ENCODE data around the gene SLF2.
A peak's percentile ranks its signal among the peaks of the same experiment; 100 is the strongest.
"Not testable (repeated sequence)": the region's sequence is repeated elsewhere in the genome, so short reads cannot be mapped to it uniquely, and the experiment has no call there.

SLF2 gene

GRCh38 chr10:100968062-100968736 lies 55.4 kb downstream of the SLF2 start:
- Mint-ChIP-seq H3K4me1 (peaks cover 21% of the 10 kb centered on the region), H3K9me3 (no peaks in the 10 kb centered on the region), H3K36me3 (peaks cover 7% of the 10 kb centered on the region), H3K27me3 (no peaks in the 10 kb centered on the region), H3K4me3 (peak overlapping the region; percentile 53), H3K27ac (no peak overlapping the region)
- no peak for ATAC-seq (ENCODE audit: low read depth)
- no peak for DNase-seq (ENCODE audit: low spot score in 2 of 2)

- Mint-ChIP-seq H3K36me3 (peaks cover 7% of the 10 kb centered on the region), H3K4me1 (peaks cover 21% of the 10 kb centered on the region), H3K4me3 (peak overlapping the region; percentile 77), H3K9me3 (no peaks in the 10 kb centered on the region), H3K27me3 (no peaks in the 10 kb centered on the region), H3K27ac (no peak overlapping the region)
- no peak for ATAC-seq (ENCODE audit: low read depth)
- DNase-seq (ENCODE audit: low spot score in 2 of 2) = no peak
Measured at GRCh38 chr10:100968863-100969186, 56.1 kb downstream of the SLF2 start.

- DNase-seq (ENCODE audit: low spot score in 2 of 2) = peak; percentile 49 to 68
- Mint-ChIP-seq H3K4me3 (peak within 1 kb of the TSS; percentile 77), H3K9me3 (no peaks in the 10 kb centered on the region), H3K27me3 (no peaks in the 10 kb centered on the region), H3K36me3 (peaks cover 7% of the 10 kb centered on the region), H3K27ac (no peak within 1 kb of the TSS), H3K4me1 (peaks cover 21% of the 10 kb centered on the region)
- peak; percentile 85 for ATAC-seq (ENCODE audit: low read depth)
Measured at GRCh38 chr10:100969187-100970075, 56.7 kb downstream of the SLF2 start, which contains the start of gene SEMA4G. TSS of gene SEMA4G (plus strand) at chr10:100969504. CDS start at chr10:100972913, 3,409 bp downstream.

GRCh38 chr10:100970076-100970913 lies 57.5 kb downstream of the SLF2 start:
- H3K27ac Mint-ChIP-seq = no peak overlapping the region

GRCh38 chr10:100970914-100971811 lies 58.4 kb downstream of the SLF2 start:
- H3K4me3 Mint-ChIP-seq = peak overlapping the region; percentile 77
- ATAC-seq (ENCODE audit: low read depth) (no peak), DNase-seq (ENCODE audit: low spot score in 2 of 2) (no peak)
- no peaks in the 10 kb centered on the region for H3K9me3 Mint-ChIP-seq
- no peaks in the 10 kb centered on the region for H3K36me3 Mint-ChIP-seq
- no peaks in the 10 kb centered on the region for H3K27me3 Mint-ChIP-seq
- H3K27ac Mint-ChIP-seq = no peak overlapping the region
- peaks cover 21% of the 10 kb centered on the region for H3K4me1 Mint-ChIP-seq

More at GRCh38 chr10:100970076-100970913, 57.5 kb downstream of the SLF2 start:
- ATAC-seq (ENCODE audit: low read depth) = peak; percentile 57
- Mint-ChIP-seq H3K36me3 (peaks cover 5% of the 10 kb centered on the region), H3K9me3 (no peaks in the 10 kb centered on the region), H3K4me3 (peak overlapping the region; percentile 77), H3K4me1 (peaks cover 21% of the 10 kb centered on the region), H3K27me3 (no peaks in the 10 kb centered on the region)
- DNase-seq (ENCODE audit: low spot score in 2 of 2) = peak in 1 of 2 donors; percentile 9

- no peak overlapping the region for H3K4me3 Mint-ChIP-seq
- peaks cover 21% of the 10 kb centered on the region for H3K4me1 Mint-ChIP-seq
- H3K9me3 Mint-ChIP-seq = no peaks in the 10 kb centered on the region
- H3K27ac Mint-ChIP-seq = no peak overlapping the region
- H3K36me3 Mint-ChIP-seq = peaks cover 3% of the 10 kb centered on the region
- DNase-seq (ENCODE audit: low spot score in 2 of 2) (no peak), ATAC-seq (ENCODE audit: low read depth) (no peak)
- H3K27me3 Mint-ChIP-seq = no peaks in the 10 kb centered on the region
Measured at GRCh38 chr10:100972115-100972903, 59.5 kb downstream of the SLF2 start.

- Mint-ChIP-seq H3K4me3 (no peak overlapping the region), H3K27ac (no peak overlapping the region), H3K27me3 (no peaks in the 10 kb centered on the region), H3K9me3 (no peaks in the 10 kb centered on the region), H3K4me1 (peaks cover 19% of the 10 kb centered on the region), H3K36me3 (peaks cover 3% of the 10 kb centered on the region)
- DNase-seq (ENCODE audit: low spot score in 2 of 2) = no peak
- no peak for ATAC-seq (ENCODE audit: low read depth)
Measured at GRCh38 chr10:100972904-100973535, 60.3 kb downstream of the SLF2 start.

GRCh38 chr10:100975397-100975796 lies 62.6 kb downstream of the SLF2 start:
- not testable (repeated sequence) for H3K27me3 Mint-ChIP-seq

GRCh38 chr10:100976906-100977305 lies 64.1 kb downstream of the SLF2 start:
- Mint-ChIP-seq H3K27me3 (no peaks in the 10 kb centered on the region), H3K27ac (no peak overlapping the region), H3K36me3 (peaks cover 12% of the 10 kb centered on the region), H3K4me3 (no peak overlapping the region), H3K9me3 (no peaks in the 10 kb centered on the region), H3K4me1 (no peaks in the 10 kb centered on the region)
- no peak for DNase-seq (ENCODE audit: low spot score in 2 of 2)
- ATAC-seq (ENCODE audit: low read depth) = no peak

More at GRCh38 chr10:100975397-100975796, 62.6 kb downstream of the SLF2 start:
- not testable (repeated sequence) for H3K4me3 Mint-ChIP-seq; ATAC-seq (ENCODE audit: low read depth); H3K36me3 Mint-ChIP-seq; H3K27ac Mint-ChIP-seq; H3K4me1 Mint-ChIP-seq; DNase-seq (ENCODE audit: low spot score in 2 of 2); H3K9me3 Mint-ChIP-seq

- Mint-ChIP-seq H3K4me3 (no peak overlapping the region), H3K27ac (no peak overlapping the region), H3K4me1 (no peaks in the 10 kb centered on the region), H3K9me3 (no peaks in the 10 kb centered on the region), H3K36me3 (peaks cover 16% of the 10 kb centered on the region), H3K27me3 (no peaks in the 10 kb centered on the region)
- no peak for ATAC-seq (ENCODE audit: low read depth)
- DNase-seq (ENCODE audit: low spot score in 2 of 2) = no peak
Measured at GRCh38 chr10:100977436-100977835, 64.7 kb downstream of the SLF2 start.

GRCh38 chr10:100978121-100978900 lies 65.5 kb downstream of the SLF2 start:
- H3K36me3 Mint-ChIP-seq = peaks cover 21% of the 10 kb centered on the region
- no peaks in the 10 kb centered on the region for H3K4me1 Mint-ChIP-seq
- H3K9me3 Mint-ChIP-seq = no peaks in the 10 kb centered on the region
- H3K27me3 Mint-ChIP-seq = no peaks in the 10 kb centered on the region
- H3K27ac Mint-ChIP-seq = no peak overlapping the region
- no peak overlapping the region for H3K4me3 Mint-ChIP-seq
- DNase-seq (ENCODE audit: low spot score in 2 of 2) = no peak
- no peak for ATAC-seq (ENCODE audit: low read depth)

- ATAC-seq (ENCODE audit: low read depth) (no peak), DNase-seq (ENCODE audit: low spot score in 2 of 2) (no peak)
- Mint-ChIP-seq H3K4me1 (peaks cover 2% of the 10 kb centered on the region), H3K27me3 (no peaks in the 10 kb centered on the region), H3K4me3 (no peak overlapping the region), H3K9me3 (no peaks in the 10 kb centered on the region), H3K36me3 (peaks cover 24% of the 10 kb centered on the region), H3K27ac (no peak overlapping the region)
Measured at GRCh38 chr10:100978901-100979195, 66.1 kb downstream of the SLF2 start.

All from memory B cell (primary cell).